ENCODE measurements around the gene PSMD9.
"Not testable (repeated sequence)": the region's sequence is repeated elsewhere in the genome, so short reads cannot be mapped to it uniquely, and the experiment has no call there.

PSMD9 gene

GRCh38 chr12:121861636-121862254 lies 26.8 kb upstream of the PSMD9 start:
- no peak for TF ChIP-seq CTCF (IDR thresholded peaks at IDR 0.05)
- peak overlapping the region in 1 of 2 donors; percentile 46 for H3K27ac ChIP-seq
- H3K4me3 ChIP-seq: no peak overlapping the region
- DNase-seq (ENCODE audit: low spot score): no peak

GRCh38 chr12:121866331-121866730 lies 22.3 kb upstream of the PSMD9 start:
- TF ChIP-seq CTCF (IDR thresholded peaks at IDR 0.05): no peak
- Histone ChIP-seq H3K27ac (no peak overlapping the region), H3K4me3 (no peak overlapping the region)
- no peak for DNase-seq (ENCODE audit: low spot score)

- not testable (repeated sequence) for DNase-seq (ENCODE audit: low spot score); H3K27ac ChIP-seq; H3K4me3 ChIP-seq
Observed at GRCh38 chr12:121869229-121869628, 19.4 kb upstream of the PSMD9 start.

- DNase-seq (ENCODE audit: low spot score): no peak
- no peak overlapping the region for H3K27ac ChIP-seq
- no peak overlapping the region for H3K4me3 ChIP-seq
- TF ChIP-seq CTCF (IDR thresholded peaks at IDR 0.05): no peak
Observed at GRCh38 chr12:121871467-121871866, 17.1 kb upstream of the PSMD9 start.

GRCh38 chr12:121872546-121873215 lies 15.9 kb upstream of the PSMD9 start:
- peak overlapping the region in 1 of 2 donors; percentile 51 for H3K27ac ChIP-seq
- no peak for DNase-seq (ENCODE audit: low spot score)
- no peak overlapping the region for H3K4me3 ChIP-seq
- TF ChIP-seq CTCF (IDR thresholded peaks at IDR 0.05): no peak

GRCh38 chr12:121873216-121873569 lies 15.4 kb upstream of the PSMD9 start:
- TF ChIP-seq CTCF (IDR thresholded peaks at IDR 0.05): no peak
- Histone ChIP-seq H3K27ac (peak overlapping the region in 1 of 2 donors; percentile 51), H3K4me3 (no peak overlapping the region)
- no peak for DNase-seq (ENCODE audit: low spot score)

- DNase-seq (ENCODE audit: low spot score): no peak
- TF ChIP-seq CTCF (IDR thresholded peaks at IDR 0.05): no peak
- H3K4me3 ChIP-seq: no peak overlapping the region
- no peak overlapping the region for H3K27ac ChIP-seq
Observed at GRCh38 chr12:121874071-121874470, 14.5 kb upstream of the PSMD9 start.

Data from coronary artery (tissue), 2 donors.